Measurements from ENCODE around the gene GARIN6.
"Not testable (repeated sequence)": the region's sequence is repeated elsewhere in the genome, so short reads cannot be mapped to it uniquely, and the experiment has no call there.

The GARIN6 gene

DNA sequence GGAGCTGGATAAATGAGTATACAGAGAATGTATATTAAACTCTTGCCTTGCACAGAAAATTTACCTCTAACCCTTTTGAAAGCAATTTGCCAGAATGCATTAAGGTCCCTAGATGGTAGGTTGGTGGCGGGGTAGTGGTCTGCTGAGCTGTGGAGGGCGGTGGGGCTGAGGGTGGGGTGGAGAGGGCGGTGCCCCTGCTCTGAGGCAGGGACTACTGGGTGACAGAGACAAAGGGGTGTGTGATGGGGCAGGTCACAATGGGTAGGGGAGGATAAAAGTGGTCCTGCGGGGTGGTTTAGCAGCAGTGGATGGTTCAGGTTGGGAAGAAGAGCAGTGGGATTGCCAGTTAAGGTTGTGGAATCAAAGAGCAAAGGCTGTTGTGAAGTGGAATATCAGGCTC is at the start of gene GARIN6:
Gene GARIN6, plus strand, starts transcription at position 301 of the 400 bp plus-strand sequence. CDS start 422 bp downstream, outside the sequence.
- no peak for DNase-seq

DNA sequence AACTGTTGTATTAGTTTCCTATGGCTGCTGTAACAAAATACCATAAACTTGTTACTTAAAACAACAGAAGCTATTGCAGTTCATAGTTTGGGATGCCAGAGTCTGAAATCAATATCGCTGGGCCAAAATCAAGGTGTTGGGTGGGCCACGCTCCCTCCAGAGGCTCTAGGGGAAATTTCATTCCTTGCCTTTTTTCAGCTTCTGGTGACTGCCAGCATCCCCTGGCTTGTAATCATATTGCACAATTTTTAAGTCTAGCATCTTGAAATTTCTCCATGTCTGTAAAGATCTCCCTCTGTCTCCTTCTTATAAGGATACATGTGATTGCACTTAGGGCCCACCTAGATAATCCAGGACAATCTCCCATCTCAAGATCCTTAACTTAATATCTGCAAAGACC is 48.8 kb upstream of the GARIN6 start:
- DNase-seq, result no peak

DNA sequence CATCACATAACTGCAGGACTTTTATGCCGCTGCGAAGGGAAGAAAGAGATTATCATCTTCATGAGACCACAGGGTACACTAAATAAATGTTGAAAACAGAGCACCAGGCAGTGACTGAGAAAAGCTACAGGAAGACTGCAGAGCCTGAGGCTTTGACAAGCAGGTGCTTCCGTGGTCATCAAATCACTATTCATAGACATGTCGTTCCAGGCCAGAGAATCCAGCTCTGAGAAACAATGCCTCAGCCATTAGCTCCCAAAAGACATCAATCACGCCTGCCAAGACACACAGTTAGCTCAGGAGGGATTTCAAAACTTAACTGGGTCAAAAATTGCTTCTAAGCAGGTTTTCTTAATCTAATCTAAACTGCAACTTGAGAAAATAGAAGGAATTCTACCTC is 47.2 kb upstream of the GARIN6 start:
- DNase-seq, result no peak

- DNase-seq, result no peak
Measured at GRCh38 chr12:99609455-99610181, 37.9 kb upstream of the GARIN6 start.

DNA sequence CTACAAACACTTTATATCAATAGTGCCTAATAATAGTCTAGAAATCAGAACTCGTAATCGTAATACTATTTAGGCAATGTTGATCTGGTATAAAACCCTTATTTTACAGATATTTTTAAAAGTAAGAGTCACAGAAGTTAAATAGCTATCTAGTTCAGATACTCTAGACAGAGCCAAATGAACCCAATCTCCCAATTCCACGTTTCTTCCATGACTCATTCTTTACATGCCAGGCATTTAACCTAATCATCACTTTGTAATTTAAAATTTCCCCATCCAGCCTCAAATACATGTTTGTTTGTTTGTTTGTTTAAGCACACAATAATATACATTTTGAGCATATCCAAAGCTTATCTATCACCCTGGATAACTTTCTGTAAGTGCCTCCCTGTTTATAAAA is 36.4 kb upstream of the GARIN6 start:
- DNase-seq, result no peak

- DNase-seq, result no peak
Measured at GRCh38 chr12:99611599-99611998, 36.0 kb upstream of the GARIN6 start.

DNA sequence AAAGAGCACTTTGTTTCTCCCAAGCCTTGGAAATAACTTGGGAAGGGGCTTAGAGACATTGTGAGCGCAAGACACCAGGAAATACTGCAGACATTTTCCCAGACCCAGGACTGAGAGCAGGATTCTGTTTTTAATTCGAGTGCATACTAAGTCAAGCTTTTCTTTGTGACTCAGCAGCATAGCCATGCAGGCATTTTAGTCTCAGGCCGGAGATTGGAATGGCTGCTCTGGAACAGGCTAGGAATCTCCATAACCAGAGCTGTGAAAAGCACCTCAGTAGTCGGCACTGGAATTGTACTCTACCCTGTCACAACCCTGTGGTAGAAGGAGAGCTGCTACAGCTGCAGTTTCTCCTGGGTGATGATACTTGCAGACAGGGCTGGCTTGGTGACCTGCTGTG is 28.9 kb upstream of the GARIN6 start:
- DNase-seq, result no peak

- DNase-seq, result no peak
Measured at GRCh38 chr12:99619389-99620158, 28.0 kb upstream of the GARIN6 start.

DNA sequence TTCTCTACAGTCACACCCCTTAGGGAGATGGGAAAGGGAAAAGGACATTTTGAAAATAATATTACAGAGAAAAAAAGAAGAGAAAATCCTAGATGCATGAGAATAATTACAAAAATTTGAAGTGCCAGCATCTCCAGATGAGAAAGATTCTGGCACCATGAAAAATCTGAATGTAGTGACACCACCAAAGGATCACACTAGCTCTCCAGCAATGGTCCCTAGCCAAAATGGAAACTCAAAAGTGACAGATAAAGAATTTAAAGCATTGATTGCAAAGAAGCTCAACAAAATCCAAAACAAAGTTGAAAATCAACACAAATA is 27.4 kb upstream of the GARIN6 start:
- no peak for DNase-seq

DNA sequence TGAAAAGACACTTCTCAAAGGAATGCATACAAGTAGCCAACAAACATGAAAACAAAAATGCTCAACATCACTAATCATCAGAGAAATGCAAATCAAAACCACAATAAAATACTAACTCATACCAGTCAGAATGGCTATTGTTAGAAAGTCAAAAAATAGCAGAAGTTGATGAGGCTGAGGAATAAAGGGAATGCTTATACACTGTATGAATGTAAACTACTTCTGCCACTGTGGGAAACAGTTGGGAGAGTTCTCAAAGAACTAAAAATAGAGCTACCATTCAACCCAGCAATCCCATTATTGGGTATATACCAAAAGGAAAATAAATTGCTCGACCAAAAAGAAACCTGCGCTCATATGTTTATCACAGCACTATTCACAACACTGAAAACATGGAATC is 23.0 kb upstream of the GARIN6 start:
- DNase-seq, result not testable (repeated sequence)

DNA sequence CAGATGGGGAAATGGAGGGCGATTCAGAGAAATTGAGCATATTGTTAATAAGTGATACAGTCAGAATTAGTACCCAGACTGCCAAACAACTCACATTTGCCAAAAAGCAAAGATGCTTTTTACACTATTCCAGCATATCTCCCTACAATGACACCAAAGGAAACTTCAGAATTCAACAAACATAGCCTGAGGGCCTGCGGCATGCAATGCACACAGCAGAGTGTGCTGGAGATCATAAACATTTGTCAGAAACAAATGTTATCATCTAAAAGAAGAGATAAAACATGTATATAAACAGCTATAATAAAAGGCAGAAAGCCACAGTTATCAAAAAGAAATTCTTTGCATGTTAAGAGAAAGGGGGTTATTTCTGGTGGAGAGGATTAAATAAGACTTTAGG is 20.1 kb upstream of the GARIN6 start:
- DNase-seq, result no peak

DNA sequence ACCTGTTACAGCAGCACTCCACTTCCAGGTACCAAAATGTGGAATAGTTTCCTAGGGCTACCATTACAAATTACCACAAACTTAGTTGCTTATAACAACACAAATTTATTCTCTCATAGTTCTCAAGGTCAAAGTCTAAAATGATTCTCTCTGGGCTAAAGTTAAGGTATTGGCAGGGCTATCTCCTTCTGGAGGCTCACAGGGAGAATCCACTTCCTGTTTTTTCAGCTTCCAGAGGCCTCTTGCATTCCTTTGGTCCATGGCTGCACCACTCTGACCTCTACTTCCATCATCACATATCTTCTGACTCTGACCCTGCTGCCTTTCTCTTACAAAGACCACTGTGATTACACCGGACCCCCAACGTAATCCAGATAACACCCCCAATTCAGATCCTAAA is 2.9 kb upstream of the GARIN6 start:
- DNase-seq, result no peak

DNA sequence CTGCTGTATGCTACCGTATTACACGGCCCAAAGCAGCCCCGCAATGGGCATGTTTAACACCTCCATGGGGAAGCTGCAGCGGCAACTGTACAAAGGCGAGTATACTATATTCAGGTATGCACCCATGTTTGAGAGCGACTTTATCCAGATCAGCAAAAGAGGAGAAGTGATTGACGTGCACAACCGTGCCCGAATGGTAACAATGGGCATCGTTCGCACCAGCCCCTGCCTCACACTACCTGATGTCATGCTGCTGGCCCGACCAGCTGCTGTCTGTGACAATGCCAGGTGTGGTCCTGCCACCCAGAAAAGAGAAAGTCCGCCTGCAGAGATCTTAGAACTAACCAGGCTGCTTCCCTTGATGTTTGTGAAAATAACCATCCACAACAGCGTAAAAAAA is 630 bp downstream of the GARIN6 start:
- DNase-seq, result no peak

DNA sequence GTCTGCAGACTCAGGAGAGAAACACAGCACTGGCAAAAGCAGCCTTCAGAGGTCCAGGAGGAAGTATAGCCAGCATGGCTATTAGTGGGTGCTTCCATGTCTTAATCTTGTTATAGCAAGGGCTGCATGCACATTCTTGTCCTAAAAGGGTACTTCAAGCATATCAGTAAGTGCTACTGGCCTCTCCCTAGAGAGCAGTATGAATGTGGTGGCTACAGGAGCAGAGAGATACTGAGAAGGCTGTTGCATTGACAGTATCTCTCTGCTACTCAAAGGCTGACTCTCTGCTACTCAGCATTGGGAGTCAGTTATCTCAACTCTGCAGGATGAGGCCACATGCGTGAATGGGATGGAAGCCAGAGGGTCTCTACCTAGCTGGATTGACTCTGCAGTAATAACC is 2.0 kb downstream of the GARIN6 start:
- no peak for DNase-seq

- DNase-seq, result no peak
Measured at GRCh38 chr12:99658671-99659349, 11.3 kb downstream of the GARIN6 start.

DNA sequence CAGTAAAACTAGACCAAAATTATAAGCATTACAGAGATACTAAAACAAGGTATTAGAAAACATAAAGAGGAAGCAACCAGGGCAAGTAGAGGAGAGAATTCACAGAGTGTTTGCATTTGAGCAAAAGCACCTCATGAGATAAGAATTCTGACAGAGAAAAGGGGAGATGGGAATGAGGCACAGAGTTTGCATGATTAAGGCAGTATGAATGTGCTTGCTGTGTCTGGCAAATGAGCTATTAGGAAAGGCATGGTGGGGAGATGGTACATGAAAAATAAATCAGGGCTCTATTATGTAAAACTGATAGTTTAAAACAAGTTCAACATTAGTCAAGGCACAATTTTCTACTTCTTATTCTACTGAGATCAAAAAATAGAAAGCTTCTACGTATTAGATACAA is 23.1 kb downstream of the GARIN6 start:
- DNase-seq, result no peak

DNA sequence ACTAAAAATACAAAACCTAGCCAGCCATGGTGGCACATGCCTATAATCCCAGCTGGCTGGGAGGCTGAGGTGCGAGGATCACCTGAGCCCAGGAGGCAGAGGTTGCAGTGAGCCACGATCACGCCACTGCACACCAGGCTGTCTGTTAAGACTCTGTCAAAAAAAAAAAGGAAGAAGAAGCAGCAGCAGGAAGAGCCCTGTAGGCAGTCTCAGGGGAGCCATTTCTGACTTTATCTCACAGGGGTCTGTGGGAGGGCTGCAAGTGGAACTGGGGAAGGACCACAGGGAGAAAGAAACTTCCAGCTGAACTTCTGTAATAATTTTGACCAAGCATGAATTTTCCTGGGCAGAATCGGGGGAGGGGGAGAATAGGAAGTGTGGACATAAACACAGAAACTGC is 32.7 kb downstream of the GARIN6 start:
- DNase-seq, result no peak

DNA sequence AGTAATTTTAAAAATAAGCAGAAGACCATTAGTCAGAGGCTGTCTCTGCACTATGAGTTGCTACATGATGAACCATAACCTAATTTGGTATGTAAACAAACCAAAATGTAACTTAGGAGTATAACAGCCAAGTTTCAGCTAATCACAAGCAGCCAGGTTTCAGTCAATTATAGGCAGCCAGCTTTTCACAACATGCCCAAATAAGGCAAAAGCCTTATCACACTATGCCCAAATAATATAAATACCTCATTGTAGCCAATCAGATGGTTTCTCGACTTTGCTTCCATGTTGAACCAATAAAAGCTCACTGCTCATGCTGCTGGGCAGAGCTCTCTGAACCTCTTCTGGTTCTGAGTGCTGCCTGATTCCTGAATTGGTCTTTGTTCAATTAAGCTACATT is 38.6 kb downstream of the GARIN6 start:
- no peak for DNase-seq

DNA sequence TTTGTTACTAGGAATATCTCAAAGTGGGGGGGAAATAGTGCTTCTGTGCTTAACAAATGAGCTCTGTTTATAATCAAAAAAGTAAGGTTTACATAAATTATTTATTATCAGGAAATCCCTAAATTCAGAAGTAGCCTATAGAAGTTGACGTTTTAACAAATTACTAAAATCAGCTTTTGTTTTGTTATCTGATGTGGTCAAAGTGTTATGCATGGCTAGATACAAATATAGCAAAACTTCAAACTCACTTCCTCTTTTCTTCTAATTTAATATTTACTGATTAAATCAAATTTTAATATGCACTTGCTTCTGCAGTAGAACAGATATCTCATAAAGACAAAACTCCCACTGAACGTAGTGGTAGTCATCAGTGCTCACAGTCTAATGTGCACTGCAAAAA is 47.5 kb downstream of the GARIN6 start:
- no peak for DNase-seq

All from activated naive CD4-positive, alpha-beta T cell treated with Interleukin-2 at 50 U/mL for 16 hours (primary cell).